Activated CD8-positive, alpha-beta T cell treated with anti-CD3 and anti-CD28 coated beads for 36 hours (primary cell): ENCODE results near the gene ANKRD6. TPM values are rescaled to one million over a fixed set of nuclear protein-coding genes. Genes with fewer than 3 reads are reported as not detected.

Experiments used
- ATAC-seq: fragments of 200-7000 bp; cut with Tn5 transposase; one replicate; pipeline ENCODE4 v1.10.0; 2021; ENCODE audit warnings: mild to moderate bottlenecking, moderate library complexity
- CTCF ChIA-PET: fragments of 350-600 bp; sonication (Branson Sonifier 250); formaldehyde crosslinking; loops from one replicate; lab custom pipeline; 2021; ENCODE audit warnings: antibody characterized with exemption; lab: Charles Lee
- POLR2A ChIA-PET: fragments of 350-600 bp; sonication (Branson Sonifier 250); formaldehyde crosslinking; loops from one replicate; lab custom pipeline; 2021; ENCODE audit warnings: antibody characterized with exemption; lab: Charles Lee
- DNase-seq: peaks from one replicate; pipeline ENCODE4 v3.0.0-alpha.2; 2020
- H3K27ac Mint-ChIP-seq: one replicate; pipeline ENCODE4 v1.8.0; 2021; ENCODE audit warnings: mild to moderate bottlenecking, mixed read lengths
- H3K27me3 Mint-ChIP-seq: one replicate; pipeline ENCODE4 v1.8.0; 2021; ENCODE audit warnings: mixed read lengths
- H3K36me3 Mint-ChIP-seq: one replicate; pipeline ENCODE4 v1.8.0; 2021; ENCODE audit warnings: low read depth, mixed read lengths
- H3K4me1 Mint-ChIP-seq: one replicate; pipeline ENCODE4 v1.8.0; 2021; ENCODE audit warnings: low read depth, mixed read lengths
- H3K4me3 Mint-ChIP-seq: one replicate; pipeline ENCODE4 v1.8.0; 2021; ENCODE audit warnings: mild to moderate bottlenecking, moderate library complexity, mixed read lengths
- H3K9me3 Mint-ChIP-seq: one replicate; pipeline ENCODE4 v1.8.0; 2021; ENCODE audit warnings: mixed read lengths
- CTCF ChIP-seq: fragments of 200-600 bp; IDR thresholded peaks from one replicate; pipeline ENCODE4 v1.8.0; 2022; ENCODE audit warnings: antibody characterized with exemption, mild to moderate bottlenecking
- intact Hi-C: fragments of 100-400 bp; cut with micrococcal nuclease; formaldehyde crosslinking; loops from one replicate; pipeline ENCODE4 v1.10.0; 2022
- total RNA-seq, 2 experiments: library from RNA; stranded (reverse); gene quantifications; one replicate each; pipeline ENCODE4 v1.2.3, GENCODE V29; 2021

The ANKRD6 gene
- total RNA-seq, 2 experiments from 2014 or later, result 3.5 to 4.9 TPM

- POLR2A ChIA-PET, result interaction anchor here (1.4 kb wide), 1 partner anchor 10 kb away, joined by 4 read pairs; no protein-coding TSS in a partner anchor
Observed at GRCh38 chr6:89661559-89661958, 228.6 kb downstream of the ANKRD6 start.

GRCh38 chr6:89662659-89663223, 229.8 kb downstream of the ANKRD6 start:
- intact Hi-C loops, result no loop called here
- ChIA-PET POLR2A (interaction anchor here (0.6 kb wide), 1 partner anchor 86 kb away, joined by 4 read pairs; no protein-coding TSS in a partner anchor), CTCF (no interaction called here)
- TF ChIP-seq CTCF, result no peak
- Mint-ChIP-seq H3K4me3 (no peak overlapping the region), H3K27me3 (no peaks in the 10 kb centered on the region), H3K27ac (peak overlapping the region; percentile 25), H3K36me3 (peaks cover 49% of the 10 kb centered on the region), H3K4me1 (no peaks in the 10 kb centered on the region), H3K9me3 (no peaks in the 10 kb centered on the region)
- DNase-seq (no peak), ATAC-seq (no peak)

More at GRCh38 chr6:89661559-89661958, 228.6 kb downstream of the ANKRD6 start:
- Mint-ChIP-seq H3K4me1 (no peaks in the 10 kb centered on the region), H3K4me3 (no peak overlapping the region), H3K27me3 (no peaks in the 10 kb centered on the region), H3K9me3 (no peaks in the 10 kb centered on the region), H3K27ac (no peak overlapping the region), H3K36me3 (peaks cover 57% of the 10 kb centered on the region)
- intact Hi-C loops, result no loop called here
- no peak for TF ChIP-seq CTCF
- DNase-seq (no peak), ATAC-seq (no peak)
- CTCF ChIA-PET, result interaction anchor here (0.7 to 1.2 kb wide), 3 partner anchors 24 to 289 kb away, joined by 3 read pairs; no protein-coding TSS in a partner anchor

GRCh38 chr6:89667872-89668556, 235.1 kb downstream of the ANKRD6 start:
- Mint-ChIP-seq H3K36me3 (peaks cover 48% of the 10 kb centered on the region), H3K27me3 (no peaks in the 10 kb centered on the region), H3K4me1 (no peaks in the 10 kb centered on the region), H3K9me3 (no peaks in the 10 kb centered on the region), H3K4me3 (no peak overlapping the region), H3K27ac (no peak overlapping the region)
- ATAC-seq (no peak), DNase-seq (no peak)
- intact Hi-C loops, result no loop called here
- no peak for TF ChIP-seq CTCF
- ChIA-PET POLR2A (interaction anchor here (0.9 kb wide), 1 partner anchor 10 kb away, joined by 3 read pairs; no protein-coding TSS in a partner anchor), CTCF (interaction anchor here (1.1 kb wide), 1 partner anchor 9 kb away, joined by 5 read pairs; no protein-coding TSS in a partner anchor)

GRCh38 chr6:89669002-89669401, 236.1 kb downstream of the ANKRD6 start:
- no peak for ATAC-seq
- CTCF ChIA-PET, result no interaction called here
- no peaks in the 10 kb centered on the region for H3K27me3 Mint-ChIP-seq
- TF ChIP-seq CTCF, result no peak
- intact Hi-C loops, result no loop called here
- H3K4me3 Mint-ChIP-seq, result no peak overlapping the region
- no peaks in the 10 kb centered on the region for H3K9me3 Mint-ChIP-seq
- H3K4me1 Mint-ChIP-seq, result no peaks in the 10 kb centered on the region
- POLR2A ChIA-PET, result interaction anchor here (1.3 kb wide), 1 partner anchor 18 kb away, joined by 6 read pairs; no protein-coding TSS in a partner anchor
- no peak for DNase-seq
- peaks cover 43% of the 10 kb centered on the region for H3K36me3 Mint-ChIP-seq
- H3K27ac Mint-ChIP-seq, result no peak overlapping the region
